Right renal cortex interstitium (tissue), 3 donors: ENCODE measurements around the gene HS1BP3. TPM values are rescaled to one million over a fixed set of nuclear protein-coding genes. Genes with fewer than 3 reads are reported as not detected.

ENCODE experiments used
- DNase-seq, 3 donors: peaks; one replicate each; pipeline ENCODE4 v3.0.0-alpha.2; 2013; ENCODE audit warnings: low read depth in 3 of 3, low spot score in 2 of 3
- polyA plus RNA-seq, 3 donors: library from polyadenylated mRNA; unstranded; fragments of 120-200 nt; gene quantifications; one replicate each; pipeline ENCODE4 v1.2.1, GENCODE V29; 2013; ENCODE audit not compliant: insufficient read length in 3 of 3

The HS1BP3 gene
- polyA plus RNA-seq: 10 to 100 TPM; 15.3 to 20.2 (median 16.5) TPM

- peak; percentile 65 to 77 (median 76) for DNase-seq
Observed at GRCh38 chr2:20650877-20651730, at the start of gene HS1BP3. TSS of gene HS1BP3 (minus strand) at chr2:20651098. CDS start at chr2:20651063, 35 bp downstream.

- DNase-seq: no peak
Observed at GRCh38 chr2:20698916-20699613, 48.2 kb upstream of the HS1BP3 start.

- no peak for DNase-seq
Observed at GRCh38 chr2:20697322-20697934, 46.5 kb upstream of the HS1BP3 start.

GRCh38 chr2:20696366-20696765 is 45.5 kb upstream of the HS1BP3 start:
- DNase-seq: no peak

GRCh38 chr2:20693317-20693716 is 42.4 kb upstream of the HS1BP3 start:
- DNase-seq: no peak

- no peak for DNase-seq
Observed at GRCh38 chr2:20692081-20692480, 41.2 kb upstream of the HS1BP3 start.

- no peak for DNase-seq
Observed at GRCh38 chr2:20691076-20691734, 40.3 kb upstream of the HS1BP3 start.

- DNase-seq: no peak
Observed at GRCh38 chr2:20689428-20690264, 38.7 kb upstream of the HS1BP3 start.

GRCh38 chr2:20687260-20687832 is 36.4 kb upstream of the HS1BP3 start:
- DNase-seq: no peak

- no peak for DNase-seq
Observed at GRCh38 chr2:20684581-20685063, 33.7 kb upstream of the HS1BP3 start.

- no peak for DNase-seq
Observed at GRCh38 chr2:20682167-20682920, 31.4 kb upstream of the HS1BP3 start.

GRCh38 chr2:20680744-20681375 is 30.0 kb upstream of the HS1BP3 start:
- no peak for DNase-seq

GRCh38 chr2:20678780-20679179 is 27.9 kb upstream of the HS1BP3 start:
- DNase-seq: no peak

GRCh38 chr2:20678086-20678395 is 27.1 kb upstream of the HS1BP3 start:
- no peak for DNase-seq

- no peak for DNase-seq
Observed at GRCh38 chr2:20677301-20678085, 26.6 kb upstream of the HS1BP3 start.

- no peak for DNase-seq
Observed at GRCh38 chr2:20676353-20677215, 25.7 kb upstream of the HS1BP3 start.
